ENCODE data around the gene KCNJ5. TPM values are rescaled to one million over a fixed set of nuclear protein-coding genes. Genes with fewer than 3 reads are reported as not detected.

Gene KCNJ5
- total RNA-seq, 1 experiment from 2014 or later: 0.22 TPM

DNA sequence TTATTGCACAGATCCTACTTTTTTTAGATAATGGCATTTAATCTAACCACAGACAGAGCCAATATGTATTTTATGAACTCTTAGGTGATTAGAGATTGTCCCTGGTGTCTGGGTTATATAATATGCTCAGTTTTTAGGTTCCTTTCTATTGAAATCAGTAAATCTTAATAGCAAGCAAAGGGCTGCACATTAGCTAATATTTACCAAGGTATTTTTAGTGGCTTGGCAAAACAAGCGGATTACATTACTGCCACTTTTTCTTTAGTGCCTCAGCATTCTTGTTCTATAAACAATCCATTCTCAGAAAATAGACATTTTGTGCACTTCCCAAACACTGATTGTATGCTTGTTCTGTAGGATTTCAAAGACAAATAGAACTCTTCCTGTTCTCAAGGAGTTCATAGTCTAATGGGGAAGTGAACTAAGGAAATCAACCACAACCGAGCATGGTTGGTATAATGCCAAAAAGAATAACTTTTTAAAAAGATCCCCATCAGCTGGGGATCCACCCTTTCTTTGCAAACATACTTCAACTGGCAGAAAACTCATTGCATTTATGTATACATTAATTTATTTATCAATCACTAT lies 47.9 kb upstream of the KCNJ5 start:
- no peak overlapping the region for H3K27ac Mint-ChIP-seq
- H3K4me1 Mint-ChIP-seq: peaks cover 19% of the 10 kb centered on the region
- peaks cover 4% of the 10 kb centered on the region for H3K36me3 Mint-ChIP-seq
- peaks cover 16% of the 10 kb centered on the region for H3K9me3 Mint-ChIP-seq
- DNase-seq (ENCODE audit: low spot score): no peak
- no peak for ATAC-seq
- POLR2A ChIA-PET: interaction anchor here (0.7 kb wide), 1 partner anchor 76 kb away, joined by 3 read pairs; no protein-coding TSS in a partner anchor
- no peaks in the 10 kb centered on the region; the same call in 1 of the 2 replicates for H3K27me3 Mint-ChIP-seq (ENCODE audit: low read depth)
- H3K4me3 Mint-ChIP-seq: no peak overlapping the region
- TF ChIP-seq, protein P1, sequence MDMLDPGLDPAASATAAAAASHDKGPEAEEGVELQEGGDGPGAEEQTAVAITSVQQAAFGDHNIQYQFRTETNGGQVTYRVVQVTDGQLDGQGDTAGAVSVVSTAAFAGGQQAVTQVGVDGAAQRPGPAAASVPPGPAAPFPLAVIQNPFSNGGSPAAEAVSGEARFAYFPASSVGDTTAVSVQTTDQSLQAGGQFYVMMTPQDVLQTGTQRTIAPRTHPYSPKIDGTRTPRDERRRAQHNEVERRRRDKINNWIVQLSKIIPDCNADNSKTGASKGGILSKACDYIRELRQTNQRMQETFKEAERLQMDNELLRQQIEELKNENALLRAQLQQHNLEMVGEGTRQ (CRISPR knock-in tag; IDR thresholded peaks at IDR 0.05): no peak
- TF ChIP-seq NFYB (CRISPR knock-in tag; conservative IDR thresholded peaks at IDR 0.05; ENCODE audit: low read depth): no peak
- TF ChIP-seq, protein P2, sequence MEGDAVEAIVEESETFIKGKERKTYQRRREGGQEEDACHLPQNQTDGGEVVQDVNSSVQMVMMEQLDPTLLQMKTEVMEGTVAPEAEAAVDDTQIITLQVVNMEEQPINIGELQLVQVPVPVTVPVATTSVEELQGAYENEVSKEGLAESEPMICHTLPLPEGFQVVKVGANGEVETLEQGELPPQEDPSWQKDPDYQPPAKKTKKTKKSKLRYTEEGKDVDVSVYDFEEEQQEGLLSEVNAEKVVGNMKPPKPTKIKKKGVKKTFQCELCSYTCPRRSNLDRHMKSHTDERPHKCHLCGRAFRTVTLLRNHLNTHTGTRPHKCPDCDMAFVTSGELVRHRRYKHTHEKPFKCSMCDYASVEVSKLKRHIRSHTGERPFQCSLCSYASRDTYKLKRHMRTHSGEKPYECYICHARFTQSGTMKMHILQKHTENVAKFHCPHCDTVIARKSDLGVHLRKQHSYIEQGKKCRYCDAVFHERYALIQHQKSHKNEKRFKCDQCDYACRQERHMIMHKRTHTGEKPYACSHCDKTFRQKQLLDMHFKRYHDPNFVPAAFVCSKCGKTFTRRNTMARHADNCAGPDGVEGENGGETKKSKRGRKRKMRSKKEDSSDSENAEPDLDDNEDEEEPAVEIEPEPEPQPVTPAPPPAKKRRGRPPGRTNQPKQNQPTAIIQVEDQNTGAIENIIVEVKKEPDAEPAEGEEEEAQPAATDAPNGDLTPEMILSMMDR (IDR thresholded peaks at IDR 0.05): no peak
- TF ChIP-seq IRF2 (CRISPR knock-in tag; IDR thresholded peaks at IDR 0.05; ENCODE audit: borderline replicate concordance, low read depth): no peak
- TF ChIP-seq GRHL2 (CRISPR knock-in tag; IDR thresholded peaks at IDR 0.05; ENCODE audit: insufficient replicate concordance, severe bottlenecking): no peak
- CTCF ChIA-PET: interaction anchor here (1.0 to 1.1 kb wide), 2 partner anchors 12 to 220 kb away, joined by 3 read pairs; no protein-coding TSS in a partner anchor

DNA sequence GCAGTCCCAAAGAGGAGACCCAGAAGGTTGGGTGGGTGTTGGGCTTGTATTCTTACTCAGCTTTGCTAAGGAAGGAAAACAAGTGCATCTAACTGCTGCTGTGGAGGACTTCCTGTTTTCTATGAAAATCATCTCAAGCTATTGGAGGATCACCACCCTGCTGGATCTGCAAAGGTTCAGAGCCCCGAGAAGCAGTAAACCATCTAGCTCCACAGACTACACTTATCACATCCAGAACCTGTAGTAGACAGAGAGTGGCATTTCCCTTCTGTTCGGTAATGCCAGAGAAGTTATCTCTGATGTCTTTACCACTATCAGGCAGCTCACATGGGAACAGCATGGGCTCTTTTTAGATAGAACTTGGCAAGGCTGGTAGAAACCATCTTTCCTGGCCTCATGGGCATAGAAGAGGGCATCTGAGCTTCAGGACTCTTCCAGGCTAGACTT lies 45.8 kb upstream of the KCNJ5 start:
- TF ChIP-seq, protein P3, sequence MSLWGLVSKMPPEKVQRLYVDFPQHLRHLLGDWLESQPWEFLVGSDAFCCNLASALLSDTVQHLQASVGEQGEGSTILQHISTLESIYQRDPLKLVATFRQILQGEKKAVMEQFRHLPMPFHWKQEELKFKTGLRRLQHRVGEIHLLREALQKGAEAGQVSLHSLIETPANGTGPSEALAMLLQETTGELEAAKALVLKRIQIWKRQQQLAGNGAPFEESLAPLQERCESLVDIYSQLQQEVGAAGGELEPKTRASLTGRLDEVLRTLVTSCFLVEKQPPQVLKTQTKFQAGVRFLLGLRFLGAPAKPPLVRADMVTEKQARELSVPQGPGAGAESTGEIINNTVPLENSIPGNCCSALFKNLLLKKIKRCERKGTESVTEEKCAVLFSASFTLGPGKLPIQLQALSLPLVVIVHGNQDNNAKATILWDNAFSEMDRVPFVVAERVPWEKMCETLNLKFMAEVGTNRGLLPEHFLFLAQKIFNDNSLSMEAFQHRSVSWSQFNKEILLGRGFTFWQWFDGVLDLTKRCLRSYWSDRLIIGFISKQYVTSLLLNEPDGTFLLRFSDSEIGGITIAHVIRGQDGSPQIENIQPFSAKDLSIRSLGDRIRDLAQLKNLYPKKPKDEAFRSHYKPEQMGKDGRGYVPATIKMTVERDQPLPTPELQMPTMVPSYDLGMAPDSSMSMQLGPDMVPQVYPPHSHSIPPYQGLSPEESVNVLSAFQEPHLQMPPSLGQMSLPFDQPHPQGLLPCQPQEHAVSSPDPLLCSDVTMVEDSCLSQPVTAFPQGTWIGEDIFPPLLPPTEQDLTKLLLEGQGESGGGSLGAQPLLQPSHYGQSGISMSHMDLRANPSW (CRISPR knock-in tag; conservative IDR thresholded peaks at IDR 0.05; ENCODE audit: low read depth): no peak
- TF ChIP-seq JAZF1 (CRISPR knock-in tag; IDR thresholded peaks at IDR 0.05): no peak
- TF ChIP-seq, protein P4, sequence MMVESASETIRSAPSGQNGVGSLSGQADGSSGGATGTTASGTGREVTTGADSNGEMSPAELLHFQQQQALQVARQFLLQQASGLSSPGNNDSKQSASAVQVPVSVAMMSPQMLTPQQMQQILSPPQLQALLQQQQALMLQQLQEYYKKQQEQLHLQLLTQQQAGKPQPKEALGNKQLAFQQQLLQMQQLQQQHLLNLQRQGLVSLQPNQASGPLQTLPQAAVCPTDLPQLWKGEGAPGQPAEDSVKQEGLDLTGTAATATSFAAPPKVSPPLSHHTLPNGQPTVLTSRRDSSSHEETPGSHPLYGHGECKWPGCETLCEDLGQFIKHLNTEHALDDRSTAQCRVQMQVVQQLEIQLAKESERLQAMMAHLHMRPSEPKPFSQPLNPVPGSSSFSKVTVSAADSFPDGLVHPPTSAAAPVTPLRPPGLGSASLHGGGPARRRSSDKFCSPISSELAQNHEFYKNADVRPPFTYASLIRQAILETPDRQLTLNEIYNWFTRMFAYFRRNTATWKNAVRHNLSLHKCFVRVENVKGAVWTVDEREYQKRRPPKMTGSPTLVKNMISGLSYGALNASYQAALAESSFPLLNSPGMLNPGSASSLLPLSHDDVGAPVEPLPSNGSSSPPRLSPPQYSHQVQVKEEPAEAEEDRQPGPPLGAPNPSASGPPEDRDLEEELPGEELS (CRISPR knock-in tag; IDR thresholded peaks at IDR 0.05): no peak
- ChIA-PET CTCF (interaction anchor here (0.8 to 1.9 kb wide), 2 partner anchors 14 to 111 kb away, joined by 3 to 10 read pairs; no protein-coding TSS in a partner anchor), POLR2A (no interaction called here)
- no peak for DNase-seq (ENCODE audit: low spot score)
- no peaks in the 10 kb centered on the region; the same call in 1 of the 2 replicates for H3K9me3 Mint-ChIP-seq
- no peaks in the 10 kb centered on the region for H3K27me3 Mint-ChIP-seq (ENCODE audit: low read depth)
- no peak overlapping the region for H3K27ac Mint-ChIP-seq
- ATAC-seq: no peak
- H3K4me1 Mint-ChIP-seq: peaks cover 8% of the 10 kb centered on the region
- H3K36me3 Mint-ChIP-seq: no peaks in the 10 kb centered on the region
- no peak overlapping the region for H3K4me3 Mint-ChIP-seq

DNA sequence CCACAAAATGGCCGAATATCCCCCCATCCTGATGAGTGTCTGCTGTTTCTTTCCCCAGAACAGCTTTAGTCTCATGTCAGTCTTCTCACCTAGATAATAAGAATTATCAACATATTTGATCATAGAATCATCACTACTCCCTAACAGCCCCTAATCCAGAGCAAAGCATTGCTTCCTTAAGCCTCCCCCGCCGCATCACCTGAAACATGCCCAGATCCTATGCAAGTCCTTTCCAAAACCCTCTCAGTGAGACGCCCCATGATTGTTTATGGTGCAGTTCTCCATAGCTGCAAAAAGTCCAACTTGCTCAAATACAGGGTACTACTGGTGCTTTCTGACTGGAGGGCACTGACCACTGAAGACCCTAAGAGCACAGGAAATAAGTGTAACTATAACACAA lies 44.2 kb upstream of the KCNJ5 start:
- Mint-ChIP-seq H3K27me3 (ENCODE audit: low read depth) (no peaks in the 10 kb centered on the region), H3K4me1 (peaks cover 8% of the 10 kb centered on the region), H3K4me3 (no peak overlapping the region), H3K9me3 (no peaks in the 10 kb centered on the region), H3K36me3 (no peaks in the 10 kb centered on the region), H3K27ac (no peak overlapping the region)
- POLR2A ChIA-PET: no interaction called here
- DNase-seq (ENCODE audit: low spot score) (no peak), ATAC-seq (no peak)
- CTCF ChIA-PET: no interaction called here
- TF ChIP-seq HMGA2 (CRISPR knock-in tag; IDR thresholded peaks at IDR 0.05) (no peak), ZNF138 (CRISPR knock-in tag; conservative IDR thresholded peaks at IDR 0.05) (no peak), FOXP1 (CRISPR knock-in tag; IDR thresholded peaks at IDR 0.05; ENCODE audit: borderline replicate concordance) (no peak), TEAD4 (CRISPR knock-in tag; IDR thresholded peaks at IDR 0.05) (no peak), TEAD1 (CRISPR knock-in tag; IDR thresholded peaks at IDR 0.05) (no peak)
- TF ChIP-seq, protein P5, sequence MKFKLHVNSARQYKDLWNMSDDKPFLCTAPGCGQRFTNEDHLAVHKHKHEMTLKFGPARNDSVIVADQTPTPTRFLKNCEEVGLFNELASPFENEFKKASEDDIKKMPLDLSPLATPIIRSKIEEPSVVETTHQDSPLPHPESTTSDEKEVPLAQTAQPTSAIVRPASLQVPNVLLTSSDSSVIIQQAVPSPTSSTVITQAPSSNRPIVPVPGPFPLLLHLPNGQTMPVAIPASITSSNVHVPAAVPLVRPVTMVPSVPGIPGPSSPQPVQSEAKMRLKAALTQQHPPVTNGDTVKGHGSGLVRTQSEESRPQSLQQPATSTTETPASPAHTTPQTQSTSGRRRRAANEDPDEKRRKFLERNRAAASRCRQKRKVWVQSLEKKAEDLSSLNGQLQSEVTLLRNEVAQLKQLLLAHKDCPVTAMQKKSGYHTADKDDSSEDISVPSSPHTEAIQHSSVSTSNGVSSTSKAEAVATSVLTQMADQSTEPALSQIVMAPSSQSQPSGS (CRISPR knock-in tag; IDR thresholded peaks at IDR 0.05; ENCODE audit: borderline replicate concordance, low read depth): no peak
- TF ChIP-seq, protein P6, sequence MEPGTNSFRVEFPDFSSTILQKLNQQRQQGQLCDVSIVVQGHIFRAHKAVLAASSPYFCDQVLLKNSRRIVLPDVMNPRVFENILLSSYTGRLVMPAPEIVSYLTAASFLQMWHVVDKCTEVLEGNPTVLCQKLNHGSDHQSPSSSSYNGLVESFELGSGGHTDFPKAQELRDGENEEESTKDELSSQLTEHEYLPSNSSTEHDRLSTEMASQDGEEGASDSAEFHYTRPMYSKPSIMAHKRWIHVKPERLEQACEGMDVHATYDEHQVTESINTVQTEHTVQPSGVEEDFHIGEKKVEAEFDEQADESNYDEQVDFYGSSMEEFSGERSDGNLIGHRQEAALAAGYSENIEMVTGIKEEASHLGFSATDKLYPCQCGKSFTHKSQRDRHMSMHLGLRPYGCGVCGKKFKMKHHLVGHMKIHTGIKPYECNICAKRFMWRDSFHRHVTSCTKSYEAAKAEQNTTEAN (CRISPR knock-in tag; IDR thresholded peaks at IDR 0.05): no peak
- TF ChIP-seq, protein P7, sequence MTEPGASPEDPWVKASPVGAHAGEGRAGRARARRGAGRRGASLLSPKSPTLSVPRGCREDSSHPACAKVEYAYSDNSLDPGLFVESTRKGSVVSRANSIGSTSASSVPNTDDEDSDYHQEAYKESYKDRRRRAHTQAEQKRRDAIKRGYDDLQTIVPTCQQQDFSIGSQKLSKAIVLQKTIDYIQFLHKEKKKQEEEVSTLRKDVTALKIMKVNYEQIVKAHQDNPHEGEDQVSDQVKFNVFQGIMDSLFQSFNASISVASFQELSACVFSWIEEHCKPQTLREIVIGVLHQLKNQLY (CRISPR knock-in tag; IDR thresholded peaks at IDR 0.05): no peak
- TF ChIP-seq, protein P3 (CRISPR knock-in tag; conservative IDR thresholded peaks at IDR 0.05; ENCODE audit: low read depth): no peak

Measured in WTC11 (cell line).